Globus pallidus (tissue), 1 donor: ENCODE data around the gene WNT5B.
"Not testable (repeated sequence)": the region's sequence is repeated elsewhere in the genome, so short reads cannot be mapped to it uniquely, and the experiment has no call there.

ENCODE experiments used
- DNase-seq: peaks from one replicate; pipeline ENCODE4 v3.0.0-alpha.2; 2015; ENCODE audit warnings: low spot score

WNT5B gene

DNA sequence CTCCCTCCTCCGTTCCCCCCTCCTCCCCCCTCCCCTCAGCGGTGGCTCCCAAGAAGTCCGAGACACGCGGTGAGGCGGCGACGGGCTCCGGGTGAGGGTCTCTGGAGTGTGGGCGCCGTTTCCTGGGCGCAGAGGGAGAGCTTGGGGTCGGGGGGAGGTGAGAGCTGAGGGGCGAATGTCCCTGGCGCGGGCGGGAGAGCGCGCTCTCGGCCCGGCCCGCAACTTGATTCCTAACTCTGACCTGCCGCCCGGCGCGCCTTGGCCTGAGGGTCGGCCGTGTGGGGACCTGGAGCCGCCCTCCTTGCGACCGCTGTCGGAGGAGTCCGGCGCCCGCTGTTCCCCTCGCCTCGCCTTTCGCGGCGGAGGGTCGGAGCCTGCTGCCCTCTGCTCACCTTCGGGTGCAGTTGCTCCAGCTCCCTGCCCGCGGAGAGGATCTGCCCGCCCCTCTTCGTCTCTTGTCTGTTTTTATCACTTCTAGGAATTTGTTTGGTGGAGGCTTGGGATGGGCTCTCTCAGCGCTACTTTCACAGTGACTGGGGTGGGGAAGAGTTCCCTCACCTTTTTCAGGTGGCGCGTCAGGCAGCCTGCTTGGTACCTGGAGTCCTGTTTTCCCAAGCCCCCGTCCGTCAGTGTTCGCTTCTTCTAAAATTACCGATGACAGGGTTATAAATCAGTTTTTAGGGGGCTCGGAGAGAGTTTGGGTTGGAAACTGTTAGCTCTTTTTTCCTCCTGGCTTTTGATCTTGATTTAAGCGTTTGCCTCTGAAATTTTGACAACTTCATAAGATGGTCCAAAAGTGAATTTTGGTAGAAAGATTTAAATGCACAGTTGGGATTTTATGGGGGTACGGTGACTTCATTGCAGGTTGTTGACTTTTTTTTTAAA is 62.3 kb downstream of the WNT5B start:
- DNase-seq, result no peak

DNA sequence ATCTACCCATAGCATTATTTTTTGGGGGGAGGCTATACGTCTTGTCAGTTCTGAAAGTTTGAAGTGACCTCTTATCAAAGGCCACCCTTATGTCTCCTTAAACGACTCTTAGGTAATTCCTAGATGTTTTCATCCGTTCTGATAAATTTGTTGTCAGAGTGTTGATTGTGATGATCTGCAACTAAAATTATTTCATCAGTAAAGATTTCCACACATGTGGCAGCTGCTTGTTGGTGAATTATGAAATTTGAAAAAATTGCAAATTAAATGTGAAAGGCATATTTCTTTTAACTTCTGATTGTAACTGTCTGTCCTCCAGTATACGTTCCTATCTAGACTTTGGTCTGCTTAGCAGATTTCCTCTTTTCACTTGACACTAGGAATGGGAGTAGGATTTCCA is 63.2 kb downstream of the WNT5B start:
- DNase-seq, result no peak

DNA sequence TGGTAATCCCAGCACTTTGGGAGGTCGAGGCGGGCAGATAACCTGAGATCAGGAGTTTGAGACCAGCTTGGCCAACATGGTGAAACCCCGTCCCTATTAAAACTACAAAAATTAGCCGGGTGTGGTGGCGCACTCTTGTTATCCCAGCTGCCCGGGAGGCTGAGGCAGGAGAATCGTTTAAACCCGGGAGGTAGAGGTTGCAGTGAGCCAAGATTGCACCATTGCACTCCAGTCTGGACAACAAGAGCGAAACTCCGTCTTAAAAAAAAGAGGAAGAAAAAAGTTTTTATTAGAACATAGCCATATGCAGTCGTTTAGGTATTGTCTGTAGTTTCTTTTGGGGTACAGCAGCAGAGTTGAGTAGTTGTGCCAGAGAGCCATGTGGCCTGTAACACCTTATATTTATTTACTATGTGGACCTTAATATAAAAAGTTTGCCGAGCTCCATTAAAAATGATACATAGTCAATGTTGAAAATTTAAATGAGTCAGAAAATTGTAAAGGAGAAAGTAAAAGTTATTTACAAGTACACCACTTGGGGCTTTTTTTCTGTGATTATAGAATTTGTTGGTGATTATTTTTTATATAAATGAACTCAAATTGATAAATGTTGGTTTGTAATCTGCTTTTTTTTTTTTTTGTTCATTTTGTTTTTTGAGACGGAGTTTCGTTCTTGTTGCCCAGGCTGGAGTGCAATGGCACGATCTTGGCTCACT is 64.0 kb downstream of the WNT5B start:
- DNase-seq, result no peak

DNA sequence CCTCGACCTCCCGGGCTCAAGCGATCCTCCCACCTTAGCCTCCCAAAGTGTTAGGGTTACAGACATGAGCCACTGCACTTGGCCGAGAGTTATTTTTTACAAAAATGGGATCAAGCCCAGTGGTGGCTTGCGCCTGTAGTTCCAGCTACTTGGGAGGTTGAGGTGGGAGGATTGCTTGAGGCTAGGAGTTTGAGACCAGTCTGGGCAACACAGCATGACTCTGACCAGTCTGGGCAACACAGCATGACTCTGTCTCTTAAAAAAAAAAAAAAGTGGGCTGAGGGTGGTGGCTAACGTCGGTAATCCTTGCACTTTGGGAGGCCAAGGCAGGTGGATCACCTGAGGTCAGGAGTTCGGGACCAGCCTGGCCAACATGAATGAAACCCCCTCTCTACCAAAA is 66.1 kb downstream of the WNT5B start:
- not testable (repeated sequence) for DNase-seq

DNA sequence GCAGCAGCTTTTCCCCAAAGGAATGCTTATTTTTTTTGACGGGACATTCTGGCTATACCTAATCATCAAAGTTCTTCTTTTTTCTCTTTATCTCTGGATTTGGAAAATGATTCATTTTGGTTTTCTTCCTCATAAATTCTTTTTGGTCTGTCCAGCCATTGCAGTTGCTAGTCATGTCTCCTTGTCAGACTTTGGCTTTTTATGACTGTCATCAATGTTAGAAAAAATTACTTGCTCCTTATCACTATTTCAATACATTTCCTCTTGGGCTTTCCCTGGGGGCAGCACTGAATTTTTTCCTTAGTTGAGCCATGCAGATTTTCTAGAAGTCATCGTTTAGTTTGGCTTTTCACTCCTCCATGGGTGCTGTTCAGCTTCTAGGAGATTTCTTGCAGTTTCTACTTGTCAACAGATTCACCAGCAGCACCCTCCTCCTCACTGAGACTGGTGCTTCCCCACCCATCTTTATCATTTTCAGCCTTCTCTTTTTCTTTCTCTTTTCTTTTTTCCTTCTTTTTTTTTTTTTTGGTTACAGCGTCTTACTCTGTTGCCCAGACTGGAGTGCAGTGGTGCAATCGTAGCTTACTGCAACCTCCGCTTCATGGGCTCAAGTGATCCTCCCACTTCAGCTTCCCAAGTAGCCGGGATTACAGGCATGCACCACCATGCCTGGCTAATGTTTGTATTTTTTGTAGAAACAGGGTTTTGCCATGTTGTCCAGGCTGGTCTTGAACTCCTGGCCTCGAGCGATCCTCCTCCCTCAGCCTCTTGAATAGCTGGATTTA is 67.0 kb downstream of the WNT5B start:
- DNase-seq, result no peak

DNA sequence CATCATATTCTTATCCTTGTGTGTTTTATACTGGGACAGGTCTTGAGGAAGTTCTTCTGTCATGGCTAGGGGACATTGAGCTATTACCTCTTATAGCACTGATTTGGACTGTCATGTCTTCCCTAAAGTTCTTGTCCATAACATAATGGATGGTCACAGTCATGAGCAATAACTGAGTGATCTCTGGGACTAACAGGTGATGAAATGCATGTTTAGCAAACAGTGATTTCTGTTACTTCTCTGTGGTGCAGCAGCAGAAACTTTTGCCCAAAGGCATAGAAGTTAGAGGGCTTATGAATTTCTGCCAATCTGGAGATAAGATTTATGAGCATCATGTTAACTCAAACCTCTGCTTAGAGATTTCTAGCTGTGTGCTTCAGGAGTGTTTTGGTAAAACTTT is 67.8 kb downstream of the WNT5B start:
- no peak for DNase-seq
